Esophagus squamous epithelium (tissue), 5 donors: ENCODE measurements around the gene ATP8B3. TPM values are rescaled to one million over a fixed set of nuclear protein-coding genes. Genes with fewer than 3 reads are reported as not detected.

Source experiments
- DNase-seq: peaks from one replicate; lab custom pipeline; 2025; lab: John Stamatoyannopoulos, UW
- H3K27ac ChIP-seq, 4 donors: fragments of 200-600 bp; sonication (generic); one replicate each; pipeline ENCODE4 v1.5.1; 2016 to 2019; ENCODE audit warnings: mild to moderate bottlenecking in 1 of 4
- H3K27me3 ChIP-seq, 4 donors: fragments of 200-600 bp; sonication (generic); 1 replicate in 3 of 4; 2 replicates in 1 of 4; pipeline versions ENCODE4 v1.5.1 to v1.6.0; 2017 to 2021; ENCODE audit warnings: antibody characterized with exemption in 1 of 4
- H3K36me3 ChIP-seq, 3 donors: fragments of 200-600 bp; sonication (generic); one replicate each; pipeline ENCODE4 v1.5.1; 2016 to 2019
- H3K4me1 ChIP-seq, 3 donors: fragments of 200-600 bp; sonication (generic); one replicate each; pipeline ENCODE4 v1.5.1; 2017 to 2019
- H3K4me3 ChIP-seq, 4 donors: fragments of 200-600 bp; sonication (generic); 1 replicate in 3 of 4; 2 replicates in 1 of 4; pipeline ENCODE4 v1.5.1; 2016 to 2019; ENCODE audit warnings: mild to moderate bottlenecking in 2 of 4, moderate library complexity in 1 of 4
- H3K9me3 ChIP-seq, 3 donors: fragments of 200-600 bp; sonication (generic); one replicate each; pipeline ENCODE4 v1.5.1; 2016 to 2019
- POLR2A ChIP-seq, 4 donors: fragments of 450-650 bp; IDR thresholded peaks; one replicate each; pipeline ENCODE4 v1.6.1; 2017; ENCODE audit warnings: antibody characterized with exemption in 4 of 4, mild to moderate bottlenecking in 4 of 4, moderate library complexity in 3 of 4
- WGBS, 2 donors: methylation state at CpG; one replicate each; pipeline ENCODE4 v1.1.5; 2018; 5-methylcytosine and 5-hydroxymethylcytosine counted together
- intact Hi-C: fragments of 100-400 bp; cut with DNase I; formaldehyde crosslinking; loops from one replicate; pipeline ENCODE4 v1.15.0; 2022
- total RNA-seq, 4 donors: library from RNA; depleted of rRNA; stranded (reverse); fragments of >200 nt; gene quantifications; one replicate each; pipeline ENCODE4 v1.1.0, GENCODE V29; 2016
- TF ChIP-seq, protein P1 (sequence below), 6 experiments: fragments of 450-650 bp in 4 of 6; fragments of 200-600 bp in 2 of 6; sonication (generic) in 2 of 6; IDR thresholded peaks; one replicate each; pipeline ENCODE4 v1.5.1; 2016 to 2019; ENCODE audit warnings: antibody characterized with exemption in 6 of 6, mild to moderate bottlenecking in 4 of 6, moderate library complexity in 4 of 6
- donor health status: DM: yes; HTN: yes; CAD: no.

The ATP8B3 gene, protein sequence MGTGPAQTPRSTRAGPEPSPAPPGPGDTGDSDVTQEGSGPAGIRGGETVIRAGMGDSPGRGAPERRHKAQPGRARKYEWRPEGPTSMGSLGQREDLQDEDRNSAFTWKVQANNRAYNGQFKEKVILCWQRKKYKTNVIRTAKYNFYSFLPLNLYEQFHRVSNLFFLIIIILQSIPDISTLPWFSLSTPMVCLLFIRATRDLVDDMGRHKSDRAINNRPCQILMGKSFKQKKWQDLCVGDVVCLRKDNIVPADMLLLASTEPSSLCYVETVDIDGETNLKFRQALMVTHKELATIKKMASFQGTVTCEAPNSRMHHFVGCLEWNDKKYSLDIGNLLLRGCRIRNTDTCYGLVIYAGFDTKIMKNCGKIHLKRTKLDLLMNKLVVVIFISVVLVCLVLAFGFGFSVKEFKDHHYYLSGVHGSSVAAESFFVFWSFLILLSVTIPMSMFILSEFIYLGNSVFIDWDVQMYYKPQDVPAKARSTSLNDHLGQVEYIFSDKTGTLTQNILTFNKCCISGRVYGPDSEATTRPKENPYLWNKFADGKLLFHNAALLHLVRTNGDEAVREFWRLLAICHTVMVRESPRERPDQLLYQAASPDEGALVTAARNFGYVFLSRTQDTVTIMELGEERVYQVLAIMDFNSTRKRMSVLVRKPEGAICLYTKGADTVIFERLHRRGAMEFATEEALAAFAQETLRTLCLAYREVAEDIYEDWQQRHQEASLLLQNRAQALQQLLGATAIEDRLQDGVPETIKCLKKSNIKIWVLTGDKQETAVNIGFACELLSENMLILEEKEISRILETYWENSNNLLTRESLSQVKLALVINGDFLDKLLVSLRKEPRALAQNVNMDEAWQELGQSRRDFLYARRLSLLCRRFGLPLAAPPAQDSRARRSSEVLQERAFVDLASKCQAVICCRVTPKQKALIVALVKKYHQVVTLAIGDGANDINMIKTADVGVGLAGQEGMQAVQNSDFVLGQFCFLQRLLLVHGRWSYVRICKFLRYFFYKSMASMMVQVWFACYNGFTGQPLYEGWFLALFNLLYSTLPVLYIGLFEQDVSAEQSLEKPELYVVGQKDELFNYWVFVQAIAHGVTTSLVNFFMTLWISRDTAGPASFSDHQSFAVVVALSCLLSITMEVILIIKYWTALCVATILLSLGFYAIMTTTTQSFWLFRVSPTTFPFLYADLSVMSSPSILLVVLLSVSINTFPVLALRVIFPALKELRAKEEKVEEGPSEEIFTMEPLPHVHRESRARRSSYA (N-terminal part only)
- 1 to 10 TPM in 2 of 4 donors, under 1 TPM in 2; 0.57 to 3.0 (median 1.4) TPM for total RNA-seq

DNA sequence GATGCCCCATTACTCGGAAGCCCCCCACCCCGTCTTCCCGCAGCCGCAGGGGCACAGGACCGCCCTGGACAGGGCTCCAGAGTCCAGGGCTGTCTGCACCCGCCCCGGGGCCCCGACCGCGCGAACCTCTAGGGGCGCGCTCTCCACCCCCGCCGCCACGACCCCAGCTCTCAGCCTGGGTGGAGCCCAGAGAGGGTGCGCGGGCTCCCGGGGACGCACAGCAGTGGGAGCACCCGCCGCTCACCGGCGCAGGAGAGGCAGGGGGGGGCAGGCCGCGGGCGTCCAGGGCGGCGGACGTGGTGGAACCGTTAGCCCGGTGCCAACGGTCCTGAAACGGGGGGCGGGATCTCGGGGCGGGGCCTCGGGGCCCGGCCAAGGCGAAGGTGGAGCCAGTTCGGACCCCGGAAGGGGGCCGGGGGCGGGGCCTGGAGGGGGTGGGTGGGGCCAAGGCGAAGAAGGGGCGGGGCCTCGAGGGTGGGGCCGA is at the start of gene ATP8B3:
ATP8B3 (minus strand) TSS at position 335 of the 484 bp plus-strand sequence. CDS start 540 bp downstream, outside the sequence.
- TF ChIP-seq POLR2A (IDR thresholded peaks at IDR 0.05), result no peak
- TF ChIP-seq, protein P1, sequence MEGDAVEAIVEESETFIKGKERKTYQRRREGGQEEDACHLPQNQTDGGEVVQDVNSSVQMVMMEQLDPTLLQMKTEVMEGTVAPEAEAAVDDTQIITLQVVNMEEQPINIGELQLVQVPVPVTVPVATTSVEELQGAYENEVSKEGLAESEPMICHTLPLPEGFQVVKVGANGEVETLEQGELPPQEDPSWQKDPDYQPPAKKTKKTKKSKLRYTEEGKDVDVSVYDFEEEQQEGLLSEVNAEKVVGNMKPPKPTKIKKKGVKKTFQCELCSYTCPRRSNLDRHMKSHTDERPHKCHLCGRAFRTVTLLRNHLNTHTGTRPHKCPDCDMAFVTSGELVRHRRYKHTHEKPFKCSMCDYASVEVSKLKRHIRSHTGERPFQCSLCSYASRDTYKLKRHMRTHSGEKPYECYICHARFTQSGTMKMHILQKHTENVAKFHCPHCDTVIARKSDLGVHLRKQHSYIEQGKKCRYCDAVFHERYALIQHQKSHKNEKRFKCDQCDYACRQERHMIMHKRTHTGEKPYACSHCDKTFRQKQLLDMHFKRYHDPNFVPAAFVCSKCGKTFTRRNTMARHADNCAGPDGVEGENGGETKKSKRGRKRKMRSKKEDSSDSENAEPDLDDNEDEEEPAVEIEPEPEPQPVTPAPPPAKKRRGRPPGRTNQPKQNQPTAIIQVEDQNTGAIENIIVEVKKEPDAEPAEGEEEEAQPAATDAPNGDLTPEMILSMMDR (IDR thresholded peaks at IDR 0.05), result peak in 2 of 6 experiments; percentile 9 to 27
- Histone ChIP-seq H3K36me3 (peaks cover 16 to 27% (median 19%) of the 10 kb centered on the region in 3 donors), H3K4me3 (peak within 1 kb of the TSS; percentile 30 to 65 (median 57)), H3K27ac (peak within 1 kb of the TSS; percentile 80 to 89 (median 84)), H3K4me1 (peaks cover 18 to 60% (median 25%) of the 10 kb centered on the region in 3 donors), H3K27me3 (no peaks in the 10 kb centered on the region), H3K9me3 (no peaks in the 10 kb centered on the region)
- intact Hi-C loops, result no loop called here
- DNase-seq, result no peak
- 0 to 4% methylated on average over 4 to 7 of the region's 48 CpGs for WGBS, 2 donors

DNA sequence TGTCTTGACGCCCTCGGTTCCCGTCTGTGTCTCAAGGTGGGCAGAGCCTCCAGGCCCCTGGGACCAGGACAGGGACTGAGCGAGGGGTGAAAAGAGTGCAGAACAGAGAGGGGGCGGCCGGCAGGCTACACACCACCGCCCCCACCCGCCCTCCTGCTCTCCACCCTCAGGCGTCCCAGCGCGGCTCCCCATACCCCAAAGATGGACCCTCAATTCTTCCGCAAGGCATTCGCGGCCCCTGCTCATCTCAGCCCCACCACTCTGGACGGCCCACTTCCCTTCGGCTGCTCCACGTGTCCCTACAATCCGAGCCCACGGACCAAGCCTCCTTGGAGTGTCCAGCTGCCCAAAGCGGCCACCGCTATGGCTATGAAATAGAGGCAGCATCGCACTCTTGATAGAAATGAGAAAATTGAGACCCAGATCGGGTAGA is 49.5 kb upstream of the ATP8B3 start:
- H3K4me1 ChIP-seq, result peaks cover 56 to 75% (median 58%) of the 10 kb centered on the region in 3 donors
- intact Hi-C loops, result no loop called here
- DNase-seq, result no peak
- TF ChIP-seq, protein P1 (IDR thresholded peaks at IDR 0.05), result no peak
- TF ChIP-seq POLR2A (IDR thresholded peaks at IDR 0.05), result no peak
- peak overlapping the region; percentile 73 to 87 (median 82) for H3K4me3 ChIP-seq
- 0 to 17% methylated on average over 1 to 12 of the region's 23 CpGs for WGBS, 2 donors
- H3K36me3 ChIP-seq, result no peaks in the 10 kb centered on the region
- H3K27ac ChIP-seq, result peak overlapping the region; percentile 77 to 97 (median 96)
- H3K27me3 ChIP-seq, result no peaks in the 10 kb centered on the region
- no peaks in the 10 kb centered on the region for H3K9me3 ChIP-seq

DNA sequence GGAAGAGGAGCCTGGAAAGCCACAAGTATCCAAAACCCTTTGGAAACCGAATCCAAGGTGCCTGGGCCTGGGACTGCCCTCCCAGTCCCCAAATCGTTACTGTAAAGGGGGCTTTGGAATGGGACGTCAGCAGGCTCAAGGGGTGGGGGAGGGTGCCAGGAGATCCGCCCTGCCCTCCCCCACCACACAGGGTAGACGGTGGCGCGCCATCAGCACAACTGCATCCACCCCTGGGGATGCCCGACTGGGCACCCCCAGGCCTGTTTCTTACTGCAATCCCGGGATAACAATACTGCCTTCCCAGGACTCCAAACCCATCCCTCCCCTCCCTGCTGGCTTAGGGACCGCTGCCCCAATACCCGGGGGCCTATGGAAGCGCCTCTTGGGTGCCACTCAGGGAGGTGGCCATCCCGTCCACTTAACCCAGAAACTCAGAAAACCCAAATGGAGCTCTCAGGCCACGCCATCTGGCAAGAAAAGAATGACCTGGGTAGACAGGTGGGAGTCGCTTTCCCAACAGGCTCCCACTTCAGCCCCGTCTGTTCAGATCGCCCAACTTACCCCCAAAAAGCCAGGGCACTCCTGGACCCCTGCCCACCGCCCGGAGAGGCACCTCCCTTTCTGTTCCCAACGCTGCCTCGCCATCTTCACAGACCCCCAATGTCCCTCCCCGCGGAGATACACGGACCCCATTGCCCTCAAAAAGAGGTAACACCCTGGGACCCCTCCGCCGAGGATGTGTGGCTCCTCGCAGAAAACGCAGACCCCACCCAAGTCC is 48.9 kb upstream of the ATP8B3 start:
- intact Hi-C loops, result no loop called here
- Histone ChIP-seq H3K27ac (peak overlapping the region; percentile 77 to 97 (median 96)), H3K27me3 (no peaks in the 10 kb centered on the region), H3K4me3 (peak overlapping the region in 3 of 4 donors; percentile 73 to 87 (median 77)), H3K36me3 (no peaks in the 10 kb centered on the region), H3K4me1 (peaks cover 62 to 81% (median 64%) of the 10 kb centered on the region in 3 donors), H3K9me3 (no peaks in the 10 kb centered on the region)
- no peak for TF ChIP-seq POLR2A (IDR thresholded peaks at IDR 0.05)
- TF ChIP-seq, protein P1 (IDR thresholded peaks at IDR 0.05), result no peak
- DNase-seq, result no peak
- WGBS, 2 donors, result 10 to 51% methylated on average over 4 to 5 of the region's 28 CpGs

DNA sequence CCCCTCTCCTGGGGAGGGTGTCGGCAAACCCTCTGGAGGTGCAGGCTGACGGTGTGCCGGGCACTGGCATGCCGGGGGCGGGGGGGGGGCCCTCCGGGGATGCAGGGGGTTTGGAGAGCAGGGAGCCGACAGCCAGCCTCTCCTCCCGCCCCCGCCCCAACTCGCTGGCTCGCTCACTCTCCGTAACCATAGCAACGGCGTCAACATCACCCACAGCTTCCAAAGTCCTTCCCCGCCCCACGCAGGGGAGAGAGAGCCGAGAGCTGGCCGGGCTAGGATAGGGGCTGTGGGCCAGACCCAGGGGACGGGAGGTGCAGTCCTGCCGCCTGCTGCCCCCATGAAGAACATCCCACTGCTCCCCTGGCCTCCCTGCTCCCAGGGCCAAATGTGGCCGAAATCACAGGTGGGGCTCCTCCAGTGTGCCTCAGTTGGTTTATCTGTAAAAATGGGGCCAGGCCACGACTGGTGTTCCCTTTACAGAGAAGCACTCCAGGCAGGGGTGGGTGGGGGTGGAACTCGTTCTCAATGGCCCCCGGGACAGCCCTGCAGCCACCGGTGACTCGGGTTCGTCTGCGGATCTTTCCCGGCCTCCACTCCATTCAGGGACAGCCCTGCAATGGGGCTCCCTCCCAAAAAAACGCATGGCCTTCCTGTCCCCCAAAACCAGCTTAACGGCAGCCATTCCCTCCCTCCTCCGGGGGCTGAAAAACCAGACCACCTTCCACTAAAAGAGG is 48.1 kb upstream of the ATP8B3 start:
- H3K4me3 ChIP-seq, result peak overlapping the region in 2 of 4 donors; percentile 77 to 87
- intact Hi-C loops, result no loop called here
- H3K27me3 ChIP-seq, result no peaks in the 10 kb centered on the region
- no peak for DNase-seq
- TF ChIP-seq POLR2A (IDR thresholded peaks at IDR 0.05), result no peak
- TF ChIP-seq, protein P1 (IDR thresholded peaks at IDR 0.05), result no peak
- H3K36me3 ChIP-seq, result no peaks in the 10 kb centered on the region
- WGBS, 2 donors, result 0 to 14% methylated on average over 1 to 9 of the region's 32 CpGs
- H3K27ac ChIP-seq, result peak overlapping the region; percentile 67 to 97 (median 96)
- H3K4me1 ChIP-seq, result peaks cover 66 to 84% (median 71%) of the 10 kb centered on the region in 3 donors
- no peaks in the 10 kb centered on the region for H3K9me3 ChIP-seq
